Measurements from ENCODE around the gene TRPV2.

DNA sequence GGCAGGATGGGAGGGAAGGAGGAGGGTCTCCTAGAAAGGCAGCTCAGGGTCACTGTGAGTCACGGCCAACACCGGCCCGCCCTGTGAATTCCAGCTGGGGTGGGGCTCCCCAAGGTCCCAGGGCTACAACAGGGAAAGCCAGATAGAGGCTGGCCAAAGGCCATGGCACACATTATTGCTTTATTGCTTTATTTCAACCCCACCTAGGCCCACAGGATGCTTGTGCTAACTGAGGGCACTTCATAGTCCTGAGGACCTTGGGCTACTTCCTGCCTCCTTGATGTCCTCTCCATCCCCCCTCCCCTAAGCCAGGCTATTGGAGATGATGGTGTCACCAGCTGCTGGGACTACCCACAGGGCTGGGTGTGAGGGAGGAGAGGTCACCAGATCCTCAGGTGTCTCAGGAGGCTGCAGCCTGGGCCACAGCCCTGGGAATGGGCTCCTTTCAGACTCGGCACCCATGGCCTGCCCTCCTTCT lies 50.5 kb downstream of the TRPV2 start:
- TF ChIP-seq, protein P1, sequence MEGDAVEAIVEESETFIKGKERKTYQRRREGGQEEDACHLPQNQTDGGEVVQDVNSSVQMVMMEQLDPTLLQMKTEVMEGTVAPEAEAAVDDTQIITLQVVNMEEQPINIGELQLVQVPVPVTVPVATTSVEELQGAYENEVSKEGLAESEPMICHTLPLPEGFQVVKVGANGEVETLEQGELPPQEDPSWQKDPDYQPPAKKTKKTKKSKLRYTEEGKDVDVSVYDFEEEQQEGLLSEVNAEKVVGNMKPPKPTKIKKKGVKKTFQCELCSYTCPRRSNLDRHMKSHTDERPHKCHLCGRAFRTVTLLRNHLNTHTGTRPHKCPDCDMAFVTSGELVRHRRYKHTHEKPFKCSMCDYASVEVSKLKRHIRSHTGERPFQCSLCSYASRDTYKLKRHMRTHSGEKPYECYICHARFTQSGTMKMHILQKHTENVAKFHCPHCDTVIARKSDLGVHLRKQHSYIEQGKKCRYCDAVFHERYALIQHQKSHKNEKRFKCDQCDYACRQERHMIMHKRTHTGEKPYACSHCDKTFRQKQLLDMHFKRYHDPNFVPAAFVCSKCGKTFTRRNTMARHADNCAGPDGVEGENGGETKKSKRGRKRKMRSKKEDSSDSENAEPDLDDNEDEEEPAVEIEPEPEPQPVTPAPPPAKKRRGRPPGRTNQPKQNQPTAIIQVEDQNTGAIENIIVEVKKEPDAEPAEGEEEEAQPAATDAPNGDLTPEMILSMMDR (IDR thresholded peaks at IDR 0.05; ENCODE audit: low read depth, low read length), result no peak
- TF ChIP-seq, protein P2, sequence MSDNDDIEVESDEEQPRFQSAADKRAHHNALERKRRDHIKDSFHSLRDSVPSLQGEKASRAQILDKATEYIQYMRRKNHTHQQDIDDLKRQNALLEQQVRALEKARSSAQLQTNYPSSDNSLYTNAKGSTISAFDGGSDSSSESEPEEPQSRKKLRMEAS (IDR thresholded peaks at IDR 0.05; ENCODE audit: low read depth, low read length), result no peak
- TF ChIP-seq POLR2A (IDR thresholded peaks at IDR 0.05; ENCODE audit: extremely low read depth, insufficient read length) (no peak), MYC (IDR thresholded peaks at IDR 0.05; ENCODE audit: low read depth, low read length) (no peak)

Measured in NB4 (cell line).